AG10803 (cell line): Measurements from ENCODE around the gene UNC5C.

Source experiments
- DNase-seq: peaks from one replicate; pipeline ENCODE4 v3.0.0; 2010; ENCODE audit warnings: low read depth
- H3K4me3 ChIP-seq: 2 replicates; pipeline ENCODE4 v1.5.1; 2011; ENCODE audit warnings: mild to moderate bottlenecking, low read length, control low read depth
- TF ChIP-seq, protein P1 (sequence below): conservative IDR thresholded peaks from 2 replicates; pipeline ENCODE4 v1.5.1; 2011; ENCODE audit warnings: mild to moderate bottlenecking, low read length, control low read depth, inconsistent platforms

UNC5C gene

DNA sequence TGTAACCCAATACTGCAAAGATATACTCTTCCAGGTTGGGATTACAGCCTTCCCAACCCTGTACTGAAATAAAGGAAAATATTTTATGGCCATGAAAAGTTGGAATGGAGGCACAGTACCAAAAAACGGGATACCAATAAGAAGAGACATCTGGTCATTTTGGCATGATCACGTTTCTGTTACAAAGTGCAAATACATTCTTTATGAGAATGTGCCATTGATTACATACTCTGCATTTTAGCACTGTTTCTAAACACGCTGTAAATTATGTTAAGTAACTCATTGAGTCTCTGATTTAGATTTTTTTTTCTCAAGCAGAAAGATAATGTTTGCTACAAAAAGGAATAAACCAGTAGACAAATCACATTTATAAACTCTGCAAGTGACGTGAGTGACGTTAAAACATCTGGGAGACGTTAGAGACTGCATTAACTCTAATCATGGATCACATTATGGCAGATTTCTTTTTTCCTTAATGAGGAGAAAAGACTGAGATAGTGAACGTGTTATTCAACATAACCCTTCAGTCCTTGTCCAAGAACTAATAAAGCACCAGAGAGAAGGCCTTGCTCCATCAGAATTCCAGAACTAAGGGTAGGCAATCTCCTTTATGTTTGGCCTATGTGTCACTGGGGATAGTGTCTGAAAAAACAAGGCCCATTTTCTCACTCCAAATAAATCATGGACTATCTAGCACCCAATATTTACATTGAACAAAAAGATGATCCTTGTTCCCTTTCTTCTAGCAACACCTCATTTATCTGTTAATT, 31.0 kb downstream of the UNC5C start:
- H3K4me3 ChIP-seq = no peak overlapping the region
- DNase-seq = no peak
- TF ChIP-seq, protein P1, sequence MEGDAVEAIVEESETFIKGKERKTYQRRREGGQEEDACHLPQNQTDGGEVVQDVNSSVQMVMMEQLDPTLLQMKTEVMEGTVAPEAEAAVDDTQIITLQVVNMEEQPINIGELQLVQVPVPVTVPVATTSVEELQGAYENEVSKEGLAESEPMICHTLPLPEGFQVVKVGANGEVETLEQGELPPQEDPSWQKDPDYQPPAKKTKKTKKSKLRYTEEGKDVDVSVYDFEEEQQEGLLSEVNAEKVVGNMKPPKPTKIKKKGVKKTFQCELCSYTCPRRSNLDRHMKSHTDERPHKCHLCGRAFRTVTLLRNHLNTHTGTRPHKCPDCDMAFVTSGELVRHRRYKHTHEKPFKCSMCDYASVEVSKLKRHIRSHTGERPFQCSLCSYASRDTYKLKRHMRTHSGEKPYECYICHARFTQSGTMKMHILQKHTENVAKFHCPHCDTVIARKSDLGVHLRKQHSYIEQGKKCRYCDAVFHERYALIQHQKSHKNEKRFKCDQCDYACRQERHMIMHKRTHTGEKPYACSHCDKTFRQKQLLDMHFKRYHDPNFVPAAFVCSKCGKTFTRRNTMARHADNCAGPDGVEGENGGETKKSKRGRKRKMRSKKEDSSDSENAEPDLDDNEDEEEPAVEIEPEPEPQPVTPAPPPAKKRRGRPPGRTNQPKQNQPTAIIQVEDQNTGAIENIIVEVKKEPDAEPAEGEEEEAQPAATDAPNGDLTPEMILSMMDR = no peak

DNA sequence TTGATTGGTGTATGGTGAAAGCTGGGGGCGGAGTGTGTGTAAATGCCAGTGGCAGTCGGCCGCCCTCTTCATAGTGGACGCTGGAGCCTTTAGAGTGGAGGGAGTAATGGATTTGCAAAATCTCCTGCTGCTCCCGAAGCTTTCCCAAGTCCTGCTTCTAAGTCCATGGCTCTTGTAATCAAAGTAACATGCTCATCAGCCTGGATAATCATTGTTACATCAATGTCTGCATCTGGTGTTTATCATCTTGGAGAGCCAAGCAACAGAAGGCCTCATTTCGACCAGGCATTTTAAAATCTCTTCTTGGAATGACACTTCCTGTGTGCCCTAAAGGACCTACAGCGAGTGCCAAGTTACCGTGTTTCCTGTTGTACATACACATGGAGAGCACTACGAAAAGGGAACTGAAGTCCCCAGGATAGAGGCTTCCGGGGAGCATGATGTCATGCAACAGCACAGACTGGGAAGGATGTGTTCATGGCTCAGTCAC, 32.2 kb downstream of the UNC5C start:
- no peak for DNase-seq
- no peak overlapping the region for H3K4me3 ChIP-seq
- TF ChIP-seq, protein P1 = no peak

DNA sequence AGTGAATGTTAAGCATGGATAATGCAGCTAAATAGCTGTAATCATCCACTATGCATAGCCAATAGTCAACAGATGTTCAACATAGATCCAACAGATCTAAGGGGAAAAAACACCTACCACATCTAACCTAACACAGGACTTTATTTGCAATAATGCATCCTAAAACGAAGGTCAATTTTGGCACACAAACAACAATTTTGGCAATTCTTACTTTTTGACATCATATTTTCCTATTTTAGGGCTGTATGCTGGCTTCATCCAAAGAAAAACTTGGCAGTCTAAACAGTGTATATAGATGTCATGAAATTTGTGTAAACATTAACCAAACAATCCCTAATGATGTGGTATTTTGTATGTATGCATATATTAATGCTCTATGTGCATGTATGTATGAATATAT, 33.2 kb downstream of the UNC5C start:
- TF ChIP-seq, protein P1 = no peak

DNA sequence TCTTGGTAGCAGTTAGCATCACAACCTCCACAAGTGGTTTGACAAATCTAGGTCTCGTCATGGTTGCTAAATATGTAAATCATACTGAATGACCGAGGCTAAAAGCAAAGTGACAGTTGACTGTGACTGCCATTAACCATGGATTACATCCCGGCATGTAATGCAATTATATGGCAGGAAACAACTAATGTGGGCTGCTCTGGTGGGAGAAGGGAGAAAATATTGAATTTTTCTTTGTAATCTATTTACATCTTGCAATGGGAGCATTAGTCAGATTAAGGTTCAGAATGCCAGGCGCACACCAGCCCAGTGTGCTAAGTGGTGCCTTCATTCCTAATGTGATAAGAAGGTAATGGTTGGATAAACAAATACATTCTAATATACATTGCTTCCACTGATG, 35.8 kb downstream of the UNC5C start:
- TF ChIP-seq, protein P1 = no peak
- H3K4me3 ChIP-seq = no peak overlapping the region
- no peak for DNase-seq

More for the DNA sequence above, 33.2 kb downstream of the UNC5C start:
- H3K4me3 ChIP-seq = no peak overlapping the region
- no peak for DNase-seq

DNA sequence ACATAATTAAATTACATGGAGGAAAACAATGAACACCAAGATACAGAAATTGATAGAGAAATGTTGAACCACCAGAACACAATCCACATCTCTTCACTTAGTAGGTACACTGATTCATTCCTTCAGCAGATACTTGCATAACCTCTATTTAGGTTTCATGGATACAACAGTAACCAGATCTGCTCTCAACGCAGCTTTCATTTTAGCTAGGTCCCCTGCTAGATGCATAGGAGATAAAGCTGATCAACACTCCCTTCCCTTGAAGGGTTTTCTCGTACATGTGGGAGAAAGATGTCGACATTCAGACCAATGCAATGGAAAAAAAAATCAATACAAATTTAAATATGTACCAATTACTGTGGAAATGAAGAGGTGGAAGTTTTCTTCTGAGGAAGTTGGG, 37.3 kb downstream of the UNC5C start:
- TF ChIP-seq, protein P1 = no peak
- H3K4me3 ChIP-seq = no peak overlapping the region
- no peak for DNase-seq

DNA sequence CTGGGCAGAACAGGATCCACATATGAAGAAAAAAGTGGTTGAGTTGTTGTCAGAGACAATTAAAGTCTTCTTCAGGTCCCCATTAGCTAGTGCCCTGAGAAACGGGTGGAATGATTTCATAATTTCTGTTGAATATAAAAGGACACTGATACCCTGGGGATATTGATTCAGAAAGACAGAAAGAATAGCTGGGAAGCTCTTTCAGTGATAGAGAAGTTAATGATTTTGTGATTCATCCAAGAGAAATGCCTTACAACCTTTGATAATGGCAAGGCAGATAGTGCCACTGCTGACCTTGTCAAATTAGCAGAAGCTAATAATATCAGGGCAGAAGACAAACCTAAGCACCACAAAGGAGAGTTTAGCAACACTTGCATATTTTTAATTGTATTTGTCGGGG, 37.9 kb downstream of the UNC5C start:
- TF ChIP-seq, protein P1 = no peak
- DNase-seq = no peak
- H3K4me3 ChIP-seq = no peak overlapping the region

DNA sequence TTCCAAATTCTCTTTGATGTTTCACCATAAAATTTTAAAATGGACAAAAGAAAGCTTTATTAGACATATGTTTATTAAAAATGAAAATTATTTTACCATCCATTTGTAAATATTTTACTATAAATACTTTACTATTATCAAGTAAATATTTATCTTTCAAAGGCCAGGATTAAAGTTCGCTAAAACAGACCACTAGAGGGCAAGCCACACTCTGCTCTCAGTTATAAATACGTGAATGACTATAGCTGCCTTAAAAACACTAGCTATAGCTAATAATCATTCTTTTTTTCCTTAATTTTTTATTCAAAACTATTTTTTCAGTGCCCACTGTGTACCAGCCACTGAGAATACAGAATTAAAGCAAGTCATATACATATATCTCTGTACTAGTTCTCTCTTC, 38.6 kb downstream of the UNC5C start:
- TF ChIP-seq, protein P1 = peak; percentile 47
- no peak for DNase-seq
- no peak overlapping the region for H3K4me3 ChIP-seq
